ENCODE data around the gene SCEL. TPM values are rescaled to one million over a fixed set of nuclear protein-coding genes. Genes with fewer than 3 reads are reported as not detected.

Gene SCEL
- polyA plus RNA-seq, 2 of the 4 experiments (the other 2 are of a cell fraction) = 0.06 to 1.4 TPM

DNA sequence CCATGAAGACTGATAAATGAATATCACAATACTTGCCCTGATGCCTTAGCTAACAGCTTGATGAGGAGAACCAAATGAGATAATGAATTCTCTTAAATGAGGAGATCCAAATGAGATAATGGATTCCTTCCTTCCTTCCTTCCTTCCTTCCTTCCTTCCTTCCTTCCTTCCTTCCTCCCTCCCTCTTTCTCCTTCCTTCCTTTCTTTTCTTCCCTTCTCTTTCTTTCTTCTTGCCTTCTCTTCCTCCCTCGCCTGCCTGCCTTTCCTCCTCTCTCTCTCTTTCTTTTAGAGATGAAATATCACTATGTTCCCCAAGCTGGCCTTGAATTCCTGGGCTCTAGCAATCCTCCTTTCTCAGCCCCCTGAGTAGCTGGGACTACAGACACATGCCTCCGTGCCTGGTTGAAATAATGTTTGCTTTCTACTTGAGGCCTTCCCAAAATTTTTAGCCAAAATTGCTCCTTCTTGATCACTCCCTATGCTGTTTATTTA, 158.0 kb downstream of the SCEL start:
- no peak for TF ChIP-seq ZSCAN20 (CRISPR knock-in tag; IDR thresholded peaks at IDR 0.05)
- no peak for TF ChIP-seq RNF2 (IDR thresholded peaks at IDR 0.05; ENCODE audit: borderline replicate concordance, low read depth)
- TF ChIP-seq FOSB (CRISPR knock-in tag; IDR thresholded peaks at IDR 0.05) = no peak
- TF ChIP-seq CEBPB (IDR thresholded peaks at IDR 0.05) = no peak
- TF ChIP-seq TP53 (CRISPR knock-in tag; IDR thresholded peaks at IDR 0.05) = no peak
- Histone ChIP-seq H3K27ac (no peak overlapping the region), H3K9me3 (no peaks in the 10 kb centered on the region), H3K4me3 (no peak overlapping the region), H3K4me2 (no peak overlapping the region), H3K4me1 (peaks cover 2% of the 10 kb centered on the region; the same call in 1 of the 3 replicates)
- 21% methylated on average over 2 of the region's 2 CpGs for WGBS (ENCODE audit: missing lambda C conversion rate)
- FAIRE-seq = no peak
- ChIA-PET POLR2A (no interaction called here), CTCF (no interaction called here)
- no peak for DNase-seq (ENCODE audit: low read depth in 1 of 2, low spot score in 1 of 2)
- ATAC-seq = no peak

Small RNA genes lying within 50 kb of the gene (small RNA-seq; reads per million reads assigned to genes)
- 0 reads per million in 6 experiments for gene RNY3P7
- gene SPTLC1P5 = 0 reads per million in 6 experiments

Other genes with a start within 250 kb of the SCEL start
- gene MYCBP2, start 208.6 kb upstream of the SCEL start, polyA plus RNA-seq (2011; rRNA removed) = 37.8 and 40.2 TPM in 2 replicates
- 13.3 to 16.1 TPM (median 15.8 TPM) in 3 replicates for gene MYCBP2, start 208.6 kb upstream of the SCEL start, polyA plus RNA-seq (2017; fragmentation: RNase III; extraction: RNeasy Plus Mini Kit Qiagen cat#74134 plus additional on column Dnase treatment)
- 3.6 and 4.0 TPM in 2 replicates for gene SLAIN1, start 162.0 kb downstream of the SCEL start, polyA plus RNA-seq (2011; rRNA removed)
- 0.26 to 0.43 TPM (median 0.40 TPM) in 3 replicates for gene SLAIN1, start 162.0 kb downstream of the SCEL start, polyA plus RNA-seq (2017; fragmentation: RNase III; extraction: RNeasy Plus Mini Kit Qiagen cat#74134 plus additional on column Dnase treatment)